Measurements from ENCODE around the gene NR0B2. TPM values are rescaled to one million over a fixed set of nuclear protein-coding genes. Genes with fewer than 3 reads are reported as not detected.

The NR0B2 gene
- polyA plus RNA-seq, 3 donors: 1.0 to 1.4 (median 1.1) TPM

GRCh38 chr1:26938659-26939025, 24.9 kb upstream of the NR0B2 start:
- DNase-seq: no peak

- DNase-seq: no peak
These were observed 24.4 kb upstream of the NR0B2 start for GRCh38 chr1:26938004-26938658.

- DNase-seq: no peak
These were observed 23.0 kb upstream of the NR0B2 start for GRCh38 chr1:26936823-26937222.

GRCh38 chr1:26932531-26932930, 18.8 kb upstream of the NR0B2 start:
- no peak for DNase-seq

- DNase-seq: no peak
These were observed 9.9 kb upstream of the NR0B2 start for GRCh38 chr1:26923711-26924110.

GRCh38 chr1:26922901-26923300, 9.1 kb upstream of the NR0B2 start:
- no peak for DNase-seq

GRCh38 chr1:26922431-26922729, 8.6 kb upstream of the NR0B2 start:
- DNase-seq: no peak

- DNase-seq: peak; percentile 97
These were observed 8.0 kb upstream of the NR0B2 start, which contains the start of gene NUDC for GRCh38 chr1:26921540-26922430. Gene NUDC (plus strand): TSS chr1:26921743. CDS start chr1:26921849, 106 bp downstream.

- no peak for DNase-seq
These were observed 7.4 kb upstream of the NR0B2 start for GRCh38 chr1:26921126-26921539.

GRCh38 chr1:26915204-26915842, 1.5 kb upstream of the NR0B2 start:
- DNase-seq: no peak

- no peak for DNase-seq
These were observed 404 bp downstream of the NR0B2 start for GRCh38 chr1:26913389-26913753.

GRCh38 chr1:26912147-26912490, 1.7 kb downstream of the NR0B2 start:
- DNase-seq: no peak

- DNase-seq: no peak
These were observed 2.2 kb downstream of the NR0B2 start for GRCh38 chr1:26911399-26912146.

- DNase-seq: no peak
These were observed 3.2 kb downstream of the NR0B2 start for GRCh38 chr1:26910343-26911160.

- no peak for DNase-seq
These were observed 3.8 kb downstream of the NR0B2 start for GRCh38 chr1:26909951-26910342.

GRCh38 chr1:26907071-26907917, 6.5 kb downstream of the NR0B2 start:
- DNase-seq: no peak

GRCh38 chr1:26900815-26901511, 12.8 kb downstream of the NR0B2 start:
- no peak for DNase-seq

- DNase-seq: peak; percentile 95
These were observed 13.6 kb downstream of the NR0B2 start, which contains the start of gene GPATCH3 for GRCh38 chr1:26900001-26900814. Gene GPATCH3 (minus strand): TSS chr1:26900467. CDS start chr1:26900442, 25 bp downstream.

- DNase-seq: no peak
These were observed 16.4 kb downstream of the NR0B2 start for GRCh38 chr1:26897351-26897750.

Measured in renal pelvis (tissue), 4 donors.